T-helper 1 cell treated with Interleukin-12 subunit alpha and Interleukin-12 subunit beta and Interleukin-4 antibody, amounts not matched to agents 30 μg/mL and 1 μg/mL, for 36 hours (primary cell): ENCODE data around the gene PHF21A.

Experiments
- H3K27ac Mint-ChIP-seq: one replicate; pipeline ENCODE4 v1.8.0; 2021; ENCODE audit warnings: mild to moderate bottlenecking, mixed read lengths
- H3K27me3 Mint-ChIP-seq: one replicate; pipeline ENCODE4 v1.8.0; 2021; ENCODE audit warnings: low read depth, mixed read lengths
- H3K36me3 Mint-ChIP-seq: one replicate; pipeline ENCODE4 v1.8.0; 2021; ENCODE audit warnings: low read depth, mixed read lengths
- H3K4me1 Mint-ChIP-seq: one replicate; pipeline ENCODE4 v1.8.0; 2021; ENCODE audit warnings: low read depth, mixed read lengths
- H3K4me3 Mint-ChIP-seq: one replicate; pipeline ENCODE4 v1.8.0; 2021; ENCODE audit warnings: mild to moderate bottlenecking, moderate library complexity, mixed read lengths
- H3K9me3 Mint-ChIP-seq: one replicate; pipeline ENCODE4 v1.8.0; 2021; ENCODE audit warnings: mixed read lengths

Gene PHF21A

GRCh38 chr11:45895553-45896259 lies 225.5 kb downstream of the PHF21A start:
- Mint-ChIP-seq H3K4me1 (peaks cover 2% of the 10 kb centered on the region), H3K27me3 (peaks cover 29% of the 10 kb centered on the region), H3K27ac (no peak overlapping the region), H3K4me3 (no peak overlapping the region), H3K36me3 (no peaks in the 10 kb centered on the region), H3K9me3 (no peaks in the 10 kb centered on the region)

- Mint-ChIP-seq H3K27ac (no peak overlapping the region), H3K4me1 (no peaks in the 10 kb centered on the region), H3K27me3 (peaks cover 25% of the 10 kb centered on the region), H3K36me3 (no peaks in the 10 kb centered on the region), H3K4me3 (no peak overlapping the region), H3K9me3 (no peaks in the 10 kb centered on the region)
Observed at GRCh38 chr11:45894555-45895247, 226.6 kb downstream of the PHF21A start.

- Mint-ChIP-seq H3K4me1 (no peaks in the 10 kb centered on the region), H3K27me3 (peaks cover 13% of the 10 kb centered on the region), H3K9me3 (no peaks in the 10 kb centered on the region), H3K36me3 (no peaks in the 10 kb centered on the region), H3K4me3 (no peak overlapping the region), H3K27ac (no peak overlapping the region)
Observed at GRCh38 chr11:45892856-45893255, 228.4 kb downstream of the PHF21A start.

GRCh38 chr11:45890886-45891550 lies 230.2 kb downstream of the PHF21A start:
- no peaks in the 10 kb centered on the region for H3K9me3 Mint-ChIP-seq
- H3K27ac Mint-ChIP-seq, result no peak overlapping the region
- no peaks in the 10 kb centered on the region for H3K4me1 Mint-ChIP-seq
- H3K27me3 Mint-ChIP-seq, result peaks cover 11% of the 10 kb centered on the region
- H3K36me3 Mint-ChIP-seq, result no peaks in the 10 kb centered on the region
- no peak overlapping the region for H3K4me3 Mint-ChIP-seq

- no peaks in the 10 kb centered on the region for H3K36me3 Mint-ChIP-seq
- H3K4me3 Mint-ChIP-seq, result no peak overlapping the region
- peaks cover 10% of the 10 kb centered on the region for H3K27me3 Mint-ChIP-seq
- H3K9me3 Mint-ChIP-seq, result no peaks in the 10 kb centered on the region
- H3K27ac Mint-ChIP-seq, result no peak overlapping the region
- no peaks in the 10 kb centered on the region for H3K4me1 Mint-ChIP-seq
Observed at GRCh38 chr11:45889966-45890365, 231.3 kb downstream of the PHF21A start.

- Mint-ChIP-seq H3K9me3 (no peaks in the 10 kb centered on the region), H3K27ac (no peak overlapping the region), H3K27me3 (peaks cover 12% of the 10 kb centered on the region), H3K4me3 (no peak overlapping the region), H3K36me3 (no peaks in the 10 kb centered on the region), H3K4me1 (peaks cover under 1% of the 10 kb centered on the region)
Observed at GRCh38 chr11:45889555-45889954, 231.7 kb downstream of the PHF21A start.

GRCh38 chr11:45887587-45887986 lies 233.7 kb downstream of the PHF21A start:
- no peaks in the 10 kb centered on the region for H3K9me3 Mint-ChIP-seq
- H3K27me3 Mint-ChIP-seq, result peaks cover 14% of the 10 kb centered on the region
- no peak overlapping the region for H3K27ac Mint-ChIP-seq
- no peak overlapping the region for H3K4me3 Mint-ChIP-seq
- peaks cover 2% of the 10 kb centered on the region for H3K4me1 Mint-ChIP-seq
- H3K36me3 Mint-ChIP-seq, result peaks cover 2% of the 10 kb centered on the region

GRCh38 chr11:45886816-45887520 lies 234.3 kb downstream of the PHF21A start:
- no peak overlapping the region for H3K27ac Mint-ChIP-seq

GRCh38 chr11:45885921-45886721 lies 235.1 kb downstream of the PHF21A start:
- H3K27me3 Mint-ChIP-seq, result peaks cover 14% of the 10 kb centered on the region
- H3K36me3 Mint-ChIP-seq, result peaks cover 6% of the 10 kb centered on the region
- H3K9me3 Mint-ChIP-seq, result no peaks in the 10 kb centered on the region
- H3K4me1 Mint-ChIP-seq, result peaks cover 2% of the 10 kb centered on the region
- no peak overlapping the region for H3K4me3 Mint-ChIP-seq
- H3K27ac Mint-ChIP-seq, result no peak overlapping the region

More at GRCh38 chr11:45886816-45887520, 234.3 kb downstream of the PHF21A start:
- Mint-ChIP-seq H3K4me3 (no peak overlapping the region), H3K4me1 (peaks cover 2% of the 10 kb centered on the region), H3K36me3 (peaks cover 6% of the 10 kb centered on the region), H3K27me3 (peaks cover 14% of the 10 kb centered on the region), H3K9me3 (no peaks in the 10 kb centered on the region)

GRCh38 chr11:45885274-45885920 lies 235.9 kb downstream of the PHF21A start, which contains the start of gene MAPK8IP1:
TSS of gene MAPK8IP1 (plus strand) at chr11:45885651. CDS start at chr11:45885821, 170 bp downstream.
- H3K4me1 Mint-ChIP-seq, result peaks cover 2% of the 10 kb centered on the region
- no peaks in the 10 kb centered on the region for H3K9me3 Mint-ChIP-seq
- peak within 1 kb of the TSS; percentile 47 for H3K4me3 Mint-ChIP-seq
- H3K36me3 Mint-ChIP-seq, result peaks cover 8% of the 10 kb centered on the region
- peak within 1 kb of the TSS; percentile 16 for H3K27ac Mint-ChIP-seq
- peaks cover 14% of the 10 kb centered on the region for H3K27me3 Mint-ChIP-seq

GRCh38 chr11:45884596-45885185 lies 236.6 kb downstream of the PHF21A start:
- no peaks in the 10 kb centered on the region for H3K9me3 Mint-ChIP-seq
- H3K4me1 Mint-ChIP-seq, result peaks cover 2% of the 10 kb centered on the region
- H3K27ac Mint-ChIP-seq, result peak overlapping the region; percentile 16
- H3K4me3 Mint-ChIP-seq, result peak overlapping the region; percentile 47
- peaks cover 14% of the 10 kb centered on the region for H3K27me3 Mint-ChIP-seq
- peaks cover 10% of the 10 kb centered on the region for H3K36me3 Mint-ChIP-seq
